ENCODE results near the gene NDUFV2. TPM values are rescaled to one million over a fixed set of nuclear protein-coding genes. Genes with fewer than 3 reads are reported as not detected.

Gene NDUFV2
- total and polyA plus RNA-seq, 2 of the 13 experiments (the other 11 are each of a cell fraction or from before 2014, with no cell fraction given): 216 to 299 TPM

DNA sequence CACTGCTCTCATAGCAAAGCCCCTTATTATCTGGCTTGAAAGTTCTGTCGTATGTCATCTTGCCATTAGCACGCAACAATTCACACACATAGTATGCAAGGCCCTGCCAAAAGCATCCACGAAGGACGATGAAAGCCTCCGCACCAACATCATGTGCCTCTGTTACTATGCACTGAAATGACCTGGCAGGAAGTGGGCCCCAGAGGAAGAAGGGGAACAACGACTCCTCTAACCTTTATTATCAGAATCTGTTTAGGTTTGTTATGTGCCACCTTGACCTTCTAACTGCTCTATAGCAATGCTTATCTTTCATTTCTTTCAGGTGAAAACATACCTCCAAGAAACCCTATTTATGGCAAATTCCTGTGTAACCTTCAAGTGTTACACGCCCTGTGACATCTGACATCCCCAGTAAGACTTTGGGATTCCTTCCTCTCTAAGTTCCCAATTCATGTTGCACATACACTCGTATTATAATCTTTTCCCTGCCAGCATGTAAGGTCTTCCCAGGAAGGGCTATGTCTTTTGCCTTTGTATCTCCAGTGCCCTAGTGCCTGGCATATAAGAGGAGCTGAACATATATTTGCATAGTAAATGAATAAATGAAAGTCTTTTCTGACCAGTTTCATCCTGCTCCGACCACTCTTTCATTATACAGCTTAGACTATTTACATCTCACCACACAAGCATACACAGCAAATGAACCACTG, 7.0 kb upstream of the NDUFV2 start (continued):
- TF ChIP-seq, protein P1, sequence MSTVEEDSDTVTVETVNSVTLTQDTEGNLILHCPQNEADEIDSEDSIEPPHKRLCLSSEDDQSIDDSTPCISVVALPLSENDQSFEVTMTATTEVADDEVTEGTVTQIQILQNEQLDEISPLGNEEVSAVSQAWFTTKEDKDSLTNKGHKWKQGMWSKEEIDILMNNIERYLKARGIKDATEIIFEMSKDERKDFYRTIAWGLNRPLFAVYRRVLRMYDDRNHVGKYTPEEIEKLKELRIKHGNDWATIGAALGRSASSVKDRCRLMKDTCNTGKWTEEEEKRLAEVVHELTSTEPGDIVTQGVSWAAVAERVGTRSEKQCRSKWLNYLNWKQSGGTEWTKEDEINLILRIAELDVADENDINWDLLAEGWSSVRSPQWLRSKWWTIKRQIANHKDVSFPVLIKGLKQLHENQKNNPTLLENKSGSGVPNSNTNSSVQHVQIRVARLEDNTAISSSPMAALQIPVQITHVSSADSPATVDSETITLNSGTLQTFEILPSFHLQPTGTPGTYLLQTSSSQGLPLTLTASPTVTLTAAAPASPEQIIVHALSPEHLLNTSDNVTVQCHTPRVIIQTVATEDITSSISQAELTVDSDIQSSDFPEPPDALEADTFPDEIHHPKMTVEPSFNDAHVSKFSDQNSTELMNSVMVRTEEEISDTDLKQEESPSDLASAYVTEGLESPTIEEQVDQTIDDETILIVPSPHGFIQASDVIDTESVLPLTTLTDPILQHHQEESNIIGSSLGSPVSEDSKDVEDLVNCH (CRISPR knock-in tag; IDR thresholded peaks at IDR 0.05): no peak
- TF ChIP-seq, protein P2, sequence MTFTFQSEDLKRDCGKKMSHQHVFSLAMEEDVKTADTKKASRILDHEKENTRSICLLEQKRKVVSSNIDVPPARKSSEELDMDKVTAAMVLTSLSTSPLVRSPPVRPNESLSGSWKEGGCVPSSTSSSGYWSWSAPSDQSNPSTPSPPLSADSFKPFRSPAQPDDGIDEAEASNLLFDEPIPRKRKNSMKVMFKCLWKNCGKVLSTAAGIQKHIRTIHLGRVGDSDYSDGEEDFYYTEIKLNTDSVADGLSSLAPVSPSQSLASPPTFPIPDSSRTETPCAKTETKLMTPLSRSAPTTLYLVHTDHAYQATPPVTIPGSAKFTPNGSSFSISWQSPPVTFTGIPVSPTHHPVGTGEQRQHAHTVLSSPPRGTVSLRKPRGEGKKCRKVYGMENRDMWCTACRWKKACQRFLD (CRISPR knock-in tag; IDR thresholded peaks at IDR 0.05; ENCODE audit: borderline replicate concordance): no peak
- no peak for TF ChIP-seq NFRKB (IDR thresholded peaks at IDR 0.05)
- no peak for TF ChIP-seq SRY (CRISPR knock-in tag; IDR thresholded peaks at IDR 0.05)
- peak; percentile 75; the same call in 1 of the 2 replicates for TF ChIP-seq RXRA (CRISPR knock-in tag; IDR thresholded peaks at IDR 0.05)
- no peak for TF ChIP-seq RFXAP (CRISPR knock-in tag; IDR thresholded peaks at IDR 0.05; ENCODE audit: borderline replicate concordance)
- TF ChIP-seq, protein P3, sequence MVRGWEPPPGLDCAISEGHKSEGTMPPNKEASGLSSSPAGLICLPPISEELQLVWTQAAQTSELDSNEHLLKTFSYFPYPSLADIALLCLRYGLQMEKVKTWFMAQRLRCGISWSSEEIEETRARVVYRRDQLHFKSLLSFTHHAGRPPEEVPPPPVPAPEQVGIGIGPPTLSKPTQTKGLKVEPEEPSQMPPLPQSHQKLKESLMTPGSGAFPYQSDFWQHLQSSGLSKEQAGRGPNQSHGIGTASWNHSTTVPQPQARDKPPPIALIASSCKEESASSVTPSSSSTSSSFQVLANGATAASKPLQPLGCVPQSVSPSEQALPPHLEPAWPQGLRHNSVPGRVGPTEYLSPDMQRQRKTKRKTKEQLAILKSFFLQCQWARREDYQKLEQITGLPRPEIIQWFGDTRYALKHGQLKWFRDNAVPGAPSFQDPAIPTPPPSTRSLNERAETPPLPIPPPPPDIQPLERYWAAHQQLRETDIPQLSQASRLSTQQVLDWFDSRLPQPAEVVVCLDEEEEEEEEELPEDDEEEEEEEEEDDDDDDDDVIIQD (CRISPR knock-in tag; IDR thresholded peaks at IDR 0.05; ENCODE audit: low read depth): 0 out of 2 replicates have a peak, but pooled peaks have one; percentile 22
- 0 out of 2 replicates have a peak, but pooled peaks have one; percentile 28 for TF ChIP-seq RBFOX2 (IDR thresholded peaks at IDR 0.05; ENCODE audit: low read depth, low read length)
- TF ChIP-seq, protein P4, sequence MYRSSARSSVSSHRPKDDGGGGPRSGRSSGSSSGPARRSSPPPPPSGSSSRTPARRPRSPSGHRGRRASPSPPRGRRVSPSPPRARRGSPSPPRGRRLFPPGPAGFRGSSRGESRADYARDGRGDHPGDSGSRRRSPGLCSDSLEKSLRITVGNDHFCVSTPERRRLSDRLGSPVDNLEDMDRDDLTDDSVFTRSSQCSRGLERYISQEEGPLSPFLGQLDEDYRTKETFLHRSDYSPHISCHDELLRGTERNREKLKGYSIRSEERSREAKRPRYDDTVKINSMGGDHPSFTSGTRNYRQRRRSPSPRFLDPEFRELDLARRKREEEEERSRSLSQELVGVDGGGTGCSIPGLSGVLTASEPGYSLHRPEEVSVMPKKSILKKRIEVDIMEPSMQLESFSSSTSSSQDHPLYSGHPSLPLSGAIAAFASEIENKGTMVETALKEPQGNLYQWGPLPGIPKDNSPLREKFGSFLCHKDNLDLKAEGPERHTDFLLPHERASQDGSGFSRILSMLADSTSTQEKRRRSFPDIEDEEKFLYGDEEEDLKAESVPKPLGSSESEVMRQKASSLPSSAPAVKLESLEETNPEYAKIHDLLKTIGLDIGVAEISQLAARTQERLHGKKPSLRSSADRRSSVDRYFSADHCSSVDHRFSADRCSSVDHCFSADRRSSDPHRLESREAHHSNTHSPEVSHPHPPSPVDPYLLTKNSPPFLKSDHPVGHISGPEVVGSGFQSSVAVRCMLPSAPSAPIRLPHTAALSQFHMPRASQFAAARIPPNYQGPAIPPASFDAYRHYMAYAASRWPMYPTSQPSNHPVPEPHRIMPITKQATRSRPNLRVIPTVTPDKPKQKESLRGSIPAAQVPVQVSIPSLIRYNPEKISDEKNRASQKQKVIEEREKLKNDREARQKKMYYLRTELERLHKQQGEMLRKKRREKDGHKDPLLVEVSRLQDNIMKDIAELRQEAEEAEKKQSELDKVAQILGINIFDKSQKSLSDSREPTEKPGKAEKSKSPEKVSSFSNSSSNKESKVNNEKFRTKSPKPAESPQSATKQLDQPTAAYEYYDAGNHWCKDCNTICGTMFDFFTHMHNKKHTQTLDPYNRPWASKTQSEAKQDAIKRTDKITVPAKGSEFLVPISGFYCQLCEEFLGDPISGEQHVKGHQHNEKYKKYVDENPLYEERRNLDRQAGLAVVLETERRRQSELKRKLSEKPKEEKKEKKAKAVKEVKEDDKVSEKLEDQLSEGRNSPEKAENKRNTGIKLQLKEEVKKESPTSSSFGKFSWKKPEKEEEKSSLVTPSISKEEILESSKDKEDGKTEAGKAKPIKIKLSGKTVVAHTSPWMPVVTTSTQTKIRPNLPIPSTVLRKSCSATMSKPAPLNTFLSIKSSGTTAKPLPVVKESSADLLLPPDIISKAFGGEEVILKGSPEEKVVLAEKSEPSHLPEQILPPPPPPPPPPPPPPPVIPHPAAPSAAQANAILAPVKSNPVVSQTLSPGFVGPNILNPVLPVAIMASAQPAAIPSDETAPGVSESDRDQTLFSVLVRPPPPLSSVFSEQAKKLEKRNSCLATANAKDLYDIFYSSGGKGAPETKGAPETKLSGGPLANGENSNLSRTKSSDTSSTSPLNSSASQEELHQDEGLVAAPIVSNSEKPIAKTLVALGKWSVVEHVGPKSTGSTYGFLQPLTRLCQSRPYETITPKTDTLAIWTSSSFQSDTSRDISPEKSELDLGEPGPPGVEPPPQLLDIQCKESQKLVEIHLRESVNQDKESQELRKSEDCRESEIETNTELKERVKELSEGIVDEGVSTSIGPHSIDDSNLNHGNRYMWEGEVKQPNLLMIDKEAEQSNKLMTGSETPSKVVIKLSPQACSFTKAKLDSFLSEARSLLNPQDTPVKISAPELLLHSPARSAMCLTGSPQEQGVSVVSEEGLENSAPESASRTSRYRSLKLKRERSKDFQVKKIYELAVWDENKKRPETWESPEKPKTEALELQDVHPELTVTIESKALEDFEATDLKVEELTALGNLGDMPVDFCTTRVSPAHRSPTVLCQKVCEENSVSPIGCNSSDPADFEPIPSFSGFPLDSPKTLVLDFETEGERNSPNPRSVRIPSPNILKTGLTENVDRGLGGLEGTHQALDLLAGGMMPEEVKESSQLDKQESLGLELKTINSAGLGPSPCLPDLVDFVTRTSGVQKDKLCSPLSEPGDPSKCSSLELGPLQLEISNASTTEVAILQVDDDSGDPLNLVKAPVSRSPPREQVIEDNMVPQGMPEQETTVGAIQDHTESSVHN (CRISPR knock-in tag; IDR thresholded peaks at IDR 0.05): no peak
- no peak for TF ChIP-seq ZNF564 (CRISPR knock-in tag; IDR thresholded peaks at IDR 0.05)
- TF ChIP-seq ZMYM2 (CRISPR knock-in tag; IDR thresholded peaks at IDR 0.05): no peak
- peak in 1 of 2 experiments; percentile 64; a peak in 2 of 4 replicates for TF ChIP-seq EP300 (IDR thresholded peaks at IDR 0.05; ENCODE audit: low read depth in 2 of 2, low read length in 2 of 2)
- TF ChIP-seq EP300 (CRISPR knock-in tag; IDR thresholded peaks at IDR 0.05; ENCODE audit: borderline replicate concordance): peak; percentile 72; the same call in 1 of the 2 replicates
- no peak for TF ChIP-seq ESRRA (CRISPR knock-in tag; IDR thresholded peaks at IDR 0.05; ENCODE audit: low read depth)
- TF ChIP-seq, protein P5, sequence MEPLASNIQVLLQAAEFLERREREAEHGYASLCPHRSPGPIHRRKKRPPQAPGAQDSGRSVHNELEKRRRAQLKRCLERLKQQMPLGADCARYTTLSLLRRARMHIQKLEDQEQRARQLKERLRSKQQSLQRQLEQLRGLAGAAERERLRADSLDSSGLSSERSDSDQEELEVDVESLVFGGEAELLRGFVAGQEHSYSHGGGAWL (CRISPR knock-in tag; IDR thresholded peaks at IDR 0.05): no peak
